Measurements from ENCODE around the gene EEF1AKMT4. TPM values are rescaled to one million over a fixed set of nuclear protein-coding genes. Genes with fewer than 3 reads are reported as not detected.
A peak's percentile ranks its signal among the peaks of the same experiment; 100 is the strongest.

EEF1AKMT4 gene
- total RNA-seq, 2 experiments from 2014 or later: 4.8 to 5.8 TPM

- no peak overlapping the region for H3K4me3 Mint-ChIP-seq
- DNase-seq (no peak), ATAC-seq (no peak)
- H3K36me3 Mint-ChIP-seq (ENCODE audit: low read depth): no peaks in the 10 kb centered on the region
- ChIA-PET CTCF (interaction anchor here (2.1 to 3.4 kb wide), 2 partner anchors 57 to 386 kb away, joined by 6 to 14 read pairs; no protein-coding TSS in a partner anchor), POLR2A (interaction anchor here (0.6 kb wide), 1 partner anchor 515 kb away, joined by 3 read pairs; no protein-coding TSS in a partner anchor)
- intact Hi-C loops (cut with DNase I, micrococcal nuclease): no loop called here
- no peaks in the 10 kb centered on the region for H3K4me1 Mint-ChIP-seq
- H3K27ac Mint-ChIP-seq: no peak overlapping the region
- no peaks in the 10 kb centered on the region for H3K9me3 Mint-ChIP-seq (ENCODE audit: low read depth)
- H3K27me3 Mint-ChIP-seq: peaks cover 7% of the 10 kb centered on the region
Observed at GRCh38 chr3:184283681-184284080, 34.2 kb downstream of the EEF1AKMT4 start.

DNA sequence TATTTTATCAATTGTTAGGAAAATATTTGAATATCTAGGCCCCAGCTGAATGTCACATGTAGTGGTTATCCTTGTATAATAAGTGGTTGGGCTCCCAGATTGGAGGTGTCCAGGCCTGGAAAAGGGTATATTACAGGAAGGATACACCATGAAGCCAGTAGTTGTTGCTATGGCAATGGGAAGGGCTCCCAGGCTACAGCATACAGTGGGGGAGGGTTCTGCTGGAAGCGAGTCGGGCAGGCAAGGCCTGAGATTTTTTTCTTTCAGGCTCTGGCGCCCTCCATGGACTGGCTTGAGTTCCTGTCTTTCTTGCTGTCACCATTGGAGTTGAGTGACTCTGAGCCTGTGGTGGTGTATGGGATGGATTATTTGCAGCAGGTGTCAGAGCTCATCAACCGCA, 35.2 kb downstream of the EEF1AKMT4 start:
- no peaks in the 10 kb centered on the region for H3K36me3 Mint-ChIP-seq (ENCODE audit: low read depth)
- no peak overlapping the region for H3K27ac Mint-ChIP-seq
- ChIA-PET CTCF (interaction anchor here (0.5 to 3.4 kb wide), 3 partner anchors 30 to 387 kb away, joined by 4 to 14 read pairs (median 6); no protein-coding TSS in a partner anchor), POLR2A (interaction anchor here (0.5 to 0.7 kb wide), 2 partner anchors 37 to 58 kb away, joined by 3 read pairs; no protein-coding TSS in a partner anchor)
- intact Hi-C loops (cut with DNase I, micrococcal nuclease): no loop called here
- ATAC-seq (peak; percentile 77), DNase-seq (peak; percentile 61)
- H3K27me3 Mint-ChIP-seq: peaks cover 9% of the 10 kb centered on the region
- no peaks in the 10 kb centered on the region for H3K4me1 Mint-ChIP-seq
- H3K4me3 Mint-ChIP-seq: no peak overlapping the region
- no peaks in the 10 kb centered on the region for H3K9me3 Mint-ChIP-seq (ENCODE audit: low read depth)

DNA sequence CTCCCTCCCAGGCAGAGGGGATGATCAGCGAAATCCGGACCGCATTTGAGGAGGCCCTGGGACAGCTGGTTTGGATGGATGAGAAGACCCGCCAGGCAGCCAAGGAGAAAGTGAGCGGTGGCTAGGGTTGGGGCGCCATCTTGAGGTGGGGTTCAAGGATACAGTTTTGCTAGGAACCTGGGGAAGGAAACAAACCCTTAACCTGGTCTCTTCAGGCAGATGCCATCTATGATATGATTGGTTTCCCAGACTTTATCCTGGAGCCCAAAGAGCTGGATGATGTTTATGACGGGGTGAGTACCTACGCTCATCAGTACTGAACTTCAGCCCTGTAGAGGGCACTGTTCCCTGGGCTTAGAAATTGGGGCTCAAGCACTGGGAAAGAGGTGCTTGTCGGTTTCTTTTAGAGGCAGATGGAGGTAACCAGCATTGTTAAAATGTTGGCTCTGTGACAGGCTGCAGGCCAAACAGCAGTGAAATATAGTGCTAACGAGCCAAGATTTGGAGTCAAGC, 40.0 kb downstream of the EEF1AKMT4 start:
- ATAC-seq (peak; percentile 87), DNase-seq (peak; percentile 85)
- ChIA-PET POLR2A (no interaction called here), CTCF (interaction anchor here (0.6 to 1.4 kb wide), 12 partner anchors 20 to 394 kb away, joined by 3 to 14 read pairs (median 4); no protein-coding TSS in a partner anchor)
- Mint-ChIP-seq H3K9me3 (ENCODE audit: low read depth) (no peaks in the 10 kb centered on the region), H3K4me3 (no peak overlapping the region), H3K27ac (no peak overlapping the region), H3K27me3 (peaks cover 9% of the 10 kb centered on the region), H3K36me3 (ENCODE audit: low read depth) (no peaks in the 10 kb centered on the region), H3K4me1 (no peaks in the 10 kb centered on the region)
- intact Hi-C loops (cut with DNase I, micrococcal nuclease): loop anchor here (1.0 to 2.0 kb wide), 5 partner anchors 39 to 394 kb away; no protein-coding TSS in a partner anchor

- ChIA-PET CTCF (interaction anchor here (0.6 to 1.2 kb wide), 2 partner anchors 37 to 44 kb away, joined by 3 to 4 read pairs; no protein-coding TSS in a partner anchor), POLR2A (no interaction called here)
- Mint-ChIP-seq H3K4me1 (no peaks in the 10 kb centered on the region), H3K4me3 (no peak overlapping the region), H3K36me3 (ENCODE audit: low read depth) (no peaks in the 10 kb centered on the region), H3K27ac (no peak overlapping the region), H3K27me3 (peaks cover 9% of the 10 kb centered on the region), H3K9me3 (ENCODE audit: low read depth) (no peaks in the 10 kb centered on the region)
- DNase-seq (no peak), ATAC-seq (no peak)
- intact Hi-C loops (cut with DNase I, micrococcal nuclease): no loop called here
Observed at GRCh38 chr3:184290331-184290730, 40.9 kb downstream of the EEF1AKMT4 start.

GRCh38 chr3:184291044-184291737, 41.7 kb downstream of the EEF1AKMT4 start:
- POLR2A ChIA-PET: no interaction called here

DNA sequence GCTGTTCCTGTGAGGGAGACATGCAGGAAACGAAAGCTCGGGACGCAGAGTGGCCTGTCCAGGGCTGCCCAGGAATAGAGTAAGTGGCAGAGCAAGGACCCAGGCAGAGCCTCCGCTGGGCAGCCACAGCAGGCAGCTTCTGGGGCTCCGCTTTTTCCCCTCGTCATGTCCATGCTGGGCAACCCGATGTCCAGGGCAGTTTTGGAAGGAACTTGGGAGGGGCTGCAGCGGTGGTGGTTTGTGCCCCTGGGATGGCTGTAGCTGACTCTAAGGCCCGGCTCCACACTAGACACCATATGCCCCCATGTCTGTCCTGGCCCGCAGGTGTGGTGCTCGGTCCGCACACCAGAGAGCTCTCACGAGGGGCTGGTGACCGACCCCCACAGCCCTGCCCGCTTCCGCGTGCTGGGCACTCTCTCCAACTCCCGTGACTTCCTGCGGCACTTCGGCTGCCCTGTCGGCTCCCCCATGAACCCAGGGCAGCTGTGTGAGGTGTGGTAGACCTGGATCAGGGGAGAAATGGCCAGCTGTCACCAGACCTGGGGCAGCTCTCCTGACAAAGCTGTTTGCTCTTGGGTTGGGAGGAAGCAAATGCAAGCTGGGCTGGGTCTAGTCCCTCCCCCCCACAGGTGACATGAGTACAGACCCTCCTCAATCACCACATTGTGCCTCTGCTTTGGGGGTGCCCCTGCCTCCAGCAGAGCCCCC, 42.4 kb downstream of the EEF1AKMT4 start:
- intact Hi-C loops (cut with DNase I, micrococcal nuclease): no loop called here
- H3K9me3 Mint-ChIP-seq (ENCODE audit: low read depth): no peaks in the 10 kb centered on the region
- no peak overlapping the region for H3K27ac Mint-ChIP-seq
- H3K27me3 Mint-ChIP-seq: peaks cover 3% of the 10 kb centered on the region
- ChIA-PET POLR2A (no interaction called here), CTCF (interaction anchor here (0.6 kb wide), 1 partner anchor 124 kb away, joined by 3 read pairs; no protein-coding TSS in a partner anchor)
- H3K36me3 Mint-ChIP-seq (ENCODE audit: low read depth): no peaks in the 10 kb centered on the region
- H3K4me1 Mint-ChIP-seq: no peaks in the 10 kb centered on the region
- DNase-seq (no peak), ATAC-seq (no peak)
- H3K4me3 Mint-ChIP-seq: no peak overlapping the region

More at GRCh38 chr3:184291044-184291737, 41.7 kb downstream of the EEF1AKMT4 start:
- no peak overlapping the region for H3K27ac Mint-ChIP-seq
- H3K4me3 Mint-ChIP-seq: no peak overlapping the region
- ATAC-seq: no peak
- DNase-seq: no peak
- intact Hi-C loops (cut with DNase I, micrococcal nuclease): no loop called here
- no peaks in the 10 kb centered on the region for H3K36me3 Mint-ChIP-seq (ENCODE audit: low read depth)
- peaks cover 5% of the 10 kb centered on the region for H3K27me3 Mint-ChIP-seq
- H3K4me1 Mint-ChIP-seq: no peaks in the 10 kb centered on the region
- CTCF ChIA-PET: interaction anchor here (0.6 kb wide), 1 partner anchor 123 kb away, joined by 3 read pairs; no protein-coding TSS in a partner anchor
- H3K9me3 Mint-ChIP-seq (ENCODE audit: low read depth): no peaks in the 10 kb centered on the region

- Mint-ChIP-seq H3K27ac (no peak overlapping the region), H3K4me3 (no peak overlapping the region), H3K4me1 (peaks cover 12% of the 10 kb centered on the region), H3K36me3 (ENCODE audit: low read depth) (peaks cover 13% of the 10 kb centered on the region), H3K27me3 (no peaks in the 10 kb centered on the region), H3K9me3 (ENCODE audit: low read depth) (no peaks in the 10 kb centered on the region)
- intact Hi-C loops (cut with DNase I, micrococcal nuclease): no loop called here
- DNase-seq (no peak), ATAC-seq (no peak)
- CTCF ChIA-PET: interaction anchor here (0.5 to 1.7 kb wide), 3 partner anchors 9 to 114 kb away, joined by 3 to 4 read pairs (median 3); no protein-coding TSS in a partner anchor
- POLR2A ChIA-PET: no interaction called here
Observed at GRCh38 chr3:184295771-184296170, 46.3 kb downstream of the EEF1AKMT4 start.

- DNase-seq (no peak), ATAC-seq (no peak)
- no peaks in the 10 kb centered on the region for H3K9me3 Mint-ChIP-seq (ENCODE audit: low read depth)
- CTCF ChIA-PET: interaction anchor here (0.6 kb wide), 1 partner anchor 1317 kb away, joined by 3 read pairs; no protein-coding TSS in a partner anchor
- no peak overlapping the region for H3K4me3 Mint-ChIP-seq
- POLR2A ChIA-PET: no interaction called here
- H3K4me1 Mint-ChIP-seq: peaks cover 16% of the 10 kb centered on the region
- H3K27ac Mint-ChIP-seq: no peak overlapping the region
- peaks cover 18% of the 10 kb centered on the region for H3K36me3 Mint-ChIP-seq (ENCODE audit: low read depth)
- H3K27me3 Mint-ChIP-seq: no peaks in the 10 kb centered on the region
- intact Hi-C loops (cut with DNase I, micrococcal nuclease): no loop called here
Observed at GRCh38 chr3:184296616-184297015, 47.1 kb downstream of the EEF1AKMT4 start.

GRCh38 chr3:184298759-184299487, 49.5 kb downstream of the EEF1AKMT4 start, which contains the start of gene PSMD2:
Gene PSMD2, plus strand, starts transcription at chr3:184299241. Its CDS starts 26 bp downstream, at chr3:184299267.
- CTCF ChIA-PET: interaction anchor here (0.6 to 1.0 kb wide), 4 partner anchors 19 to 881 kb away, joined by 3 to 5 read pairs (median 3); no protein-coding TSS in a partner anchor
- intact Hi-C loops (cut with DNase I, micrococcal nuclease): loop anchor here (1.0 to 2.0 kb wide), 15 partner anchors 15 to 663 kb away; partner anchors contain the start of genes AP2M1 (in 2 of the 2), EEF1AKMT4 (in 2 of the 2), EIF4G1 (in 2 of the 2) and ABCC5 (in 1 of the 2)

DNA sequence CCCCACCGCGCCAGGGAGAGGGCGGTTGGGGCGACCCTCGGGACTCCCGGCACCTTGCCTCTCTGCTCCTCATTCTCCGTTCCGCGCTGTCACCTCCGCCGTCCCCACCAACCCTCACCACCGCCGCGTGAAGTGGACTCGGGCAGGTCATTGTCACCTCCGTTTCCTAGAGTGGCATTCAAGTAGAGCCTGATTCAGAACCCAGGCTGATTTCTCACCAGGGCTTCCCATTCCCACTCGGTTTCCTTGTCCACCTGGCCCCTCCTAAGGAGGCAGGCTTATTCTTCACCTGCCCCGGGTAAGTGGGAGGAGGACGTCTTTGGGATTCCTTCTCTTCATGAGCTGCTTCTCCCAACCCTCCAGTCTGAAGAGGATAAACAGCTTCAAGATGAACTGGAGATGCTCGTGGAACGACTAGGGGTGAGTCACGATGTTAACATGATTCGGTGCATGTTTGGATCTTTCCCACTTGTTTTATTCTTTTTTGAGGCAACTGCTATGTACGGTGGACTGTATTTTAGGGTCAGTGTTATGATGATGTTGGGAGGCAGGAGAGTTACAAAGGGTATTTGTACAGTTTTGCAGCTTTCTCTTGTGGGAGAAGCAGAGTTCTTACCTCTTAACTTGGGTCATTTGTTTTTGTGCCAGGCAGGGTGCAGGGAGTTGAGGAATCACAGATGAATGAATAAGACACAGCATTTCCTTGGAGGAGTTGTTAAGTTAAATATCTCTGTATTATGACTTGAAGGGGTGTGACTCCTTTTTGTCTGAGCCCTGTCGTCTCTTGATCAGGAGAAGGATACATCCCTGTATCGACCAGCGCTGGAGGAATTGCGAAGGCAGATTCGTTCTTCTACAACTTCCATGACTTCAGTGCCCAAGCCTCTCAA, 50.3 kb downstream of the EEF1AKMT4 start:
- intact Hi-C loops (cut with DNase I, micrococcal nuclease): loop anchor here (1.0 to 2.0 kb wide), 14 partner anchors 15 to 663 kb away; partner anchors contain the start of genes AP2M1 (in 2 of the 2), EEF1AKMT4 (in 2 of the 2), EIF4G1 (in 2 of the 2) and ABCC5 (in 1 of the 2)
- Mint-ChIP-seq H3K4me1 (peaks cover 19% of the 10 kb centered on the region), H3K9me3 (ENCODE audit: low read depth) (no peaks in the 10 kb centered on the region), H3K4me3 (peak overlapping the region; percentile 84), H3K36me3 (ENCODE audit: low read depth) (peaks cover 47% of the 10 kb centered on the region), H3K27me3 (no peaks in the 10 kb centered on the region), H3K27ac (peak overlapping the region; percentile 78)
- ChIA-PET POLR2A (no interaction called here), CTCF (interaction anchor here (0.6 to 1.0 kb wide), 5 partner anchors 18 to 880 kb away, joined by 3 to 5 read pairs (median 3); no protein-coding TSS in a partner anchor)
- ATAC-seq: no peak
- DNase-seq: no peak

More at GRCh38 chr3:184298759-184299487, 49.5 kb downstream of the EEF1AKMT4 start, which contains the start of gene PSMD2:
- H3K4me1 Mint-ChIP-seq: peaks cover 19% of the 10 kb centered on the region
- H3K9me3 Mint-ChIP-seq (ENCODE audit: low read depth): no peaks in the 10 kb centered on the region
- H3K27me3 Mint-ChIP-seq: no peaks in the 10 kb centered on the region
- peak within 1 kb of the TSS; percentile 81 for H3K27ac Mint-ChIP-seq
- peak within 1 kb of the TSS; percentile 84 for H3K4me3 Mint-ChIP-seq
- DNase-seq (peak; percentile 99), ATAC-seq (peak; percentile 96)
- H3K36me3 Mint-ChIP-seq (ENCODE audit: low read depth): peaks cover 40% of the 10 kb centered on the region
- POLR2A ChIA-PET: interaction anchor here (1.1 kb wide), 1 partner anchor 143 kb away, joined by 4 read pairs; no protein-coding TSS in a partner anchor

Measured in activated CD4-positive, alpha-beta T cell treated with anti-CD3 and anti-CD28 coated beads for 36 hours (primary cell).